HepG2 (cell line): ENCODE measurements around the gene SERHL2. TPM values are rescaled to one million over a fixed set of nuclear protein-coding genes. Genes with fewer than 3 reads are reported as not detected.

Experiments
- ADNP ChIP-seq: sonication (generic); formaldehyde crosslinking; IDR thresholded peaks from 2 replicates; pipeline ENCODE4 v1.4.0; 2020; ENCODE audit warnings: missing genetic modification reagents
- ARNTL ChIP-seq: sonication (generic); formaldehyde crosslinking; IDR thresholded peaks from 2 replicates; pipeline ENCODE4 v1.4.0; 2020; ENCODE audit warnings: mild to moderate bottlenecking, missing genetic modification reagents
- DBP ChIP-seq: sonication (generic); formaldehyde crosslinking; IDR thresholded peaks from 2 replicates; pipeline ENCODE4 v1.4.0; 2020; ENCODE audit warnings: missing genetic modification reagents; ENCODE audit errors: not compliant biosample characterization
- DR1 ChIP-seq: sonication (generic); formaldehyde crosslinking; IDR thresholded peaks from 2 replicates; pipeline ENCODE4 v1.8.0; 2021; ENCODE audit warnings: mild to moderate bottlenecking, missing genetic modification reagents, inconsistent platforms
- MEF2D ChIP-seq: sonication (generic); formaldehyde crosslinking; IDR thresholded peaks from 2 replicates; pipeline ENCODE4 v1.5.1; 2020; ENCODE audit warnings: mild to moderate bottlenecking, missing genetic modification reagents
- NFE2L2 ChIP-seq: fragments of 150-350 bp; IDR thresholded peaks from 2 replicates; pipeline ENCODE4 v1.6.1; 2014; ENCODE audit warnings: low read length
- RFXANK ChIP-seq: IDR thresholded peaks from 2 replicates; pipeline ENCODE4 v1.6.1; 2016
- SP140L ChIP-seq: sonication (generic); formaldehyde crosslinking; IDR thresholded peaks from 2 replicates; pipeline ENCODE4 v1.4.0; 2020; ENCODE audit warnings: missing genetic modification reagents, borderline replicate concordance
- TCF7 ChIP-seq: sonication (generic); IDR thresholded peaks from 2 replicates; pipeline ENCODE4 v1.6.1; 2016; ENCODE audit warnings: antibody characterized with exemption, low read depth
- TOE1 ChIP-seq: sonication (generic); formaldehyde crosslinking; IDR thresholded peaks from 2 replicates; pipeline ENCODE4 v1.4.0; 2020; ENCODE audit warnings: mild to moderate bottlenecking, missing genetic modification reagents
- ZBED4 ChIP-seq: sonication (generic); formaldehyde crosslinking; IDR thresholded peaks from 2 replicates; pipeline ENCODE4 v1.4.0; 2020; ENCODE audit warnings: missing genetic modification reagents, borderline replicate concordance
- ZIK1 ChIP-seq: sonication (generic); formaldehyde crosslinking; IDR thresholded peaks from 2 replicates; pipeline ENCODE4 v1.5.0; 2020; ENCODE audit warnings: mild to moderate bottlenecking, low read depth, missing genetic modification reagents, borderline replicate concordance
- ZNF121 ChIP-seq: sonication (generic); formaldehyde crosslinking; IDR thresholded peaks from 2 replicates; pipeline ENCODE4 v1.5.0; 2020; ENCODE audit warnings: mild to moderate bottlenecking, missing genetic modification reagents
- ZNF136 ChIP-seq: sonication (generic); formaldehyde crosslinking; IDR thresholded peaks from 2 replicates; pipeline ENCODE4 v1.8.1; 2022; ENCODE audit warnings: low read depth, mild to moderate bottlenecking, moderate library complexity, missing genetic modification reagents
- ZNF34 ChIP-seq: sonication (generic); formaldehyde crosslinking; IDR thresholded peaks from 2 replicates; pipeline ENCODE4 v1.4.0; 2020; ENCODE audit warnings: mild to moderate bottlenecking, missing genetic modification reagents, borderline replicate concordance
- ZNF383 ChIP-seq: sonication (generic); formaldehyde crosslinking; IDR thresholded peaks from 2 replicates; pipeline ENCODE4 v1.4.0; 2020; ENCODE audit warnings: missing genetic modification reagents, mild to moderate bottlenecking, borderline replicate concordance
- ZNF512 ChIP-seq: sonication (generic); formaldehyde crosslinking; IDR thresholded peaks from 2 replicates; pipeline ENCODE4 v1.4.0; 2020; ENCODE audit warnings: mild to moderate bottlenecking, missing genetic modification reagents
- ZNF546 ChIP-seq: sonication (generic); formaldehyde crosslinking; conservative IDR thresholded peaks from 2 replicates; pipeline ENCODE4 v1.8.1; 2023; ENCODE audit warnings: mild to moderate bottlenecking, missing genetic modification reagents
- ZNF639 ChIP-seq: conservative IDR thresholded peaks from 2 replicates; pipeline ENCODE4 v1.6.1; 2018; ENCODE audit warnings: missing genetic modification reagents
- ZNF691 ChIP-seq: sonication (generic); formaldehyde crosslinking; IDR thresholded peaks from 2 replicates; pipeline ENCODE4 v1.4.0; 2020; ENCODE audit warnings: missing genetic modification reagents, low read depth, mild to moderate bottlenecking, borderline replicate concordance
- ZNF747 ChIP-seq: sonication (generic); formaldehyde crosslinking; IDR thresholded peaks from 2 replicates; pipeline ENCODE4 v1.8.1; 2023; ENCODE audit warnings: missing genetic modification reagents, mild to moderate bottlenecking, borderline replicate concordance
- ZNF788 ChIP-seq: sonication (generic); formaldehyde crosslinking; IDR thresholded peaks from 2 replicates; pipeline ENCODE4 v1.5.0; 2020; ENCODE audit warnings: mild to moderate bottlenecking, missing genetic modification reagents, borderline replicate concordance
- ZSCAN25 ChIP-seq: sonication (generic); formaldehyde crosslinking; IDR thresholded peaks from 2 replicates; pipeline ENCODE4 v1.8.0; 2022; ENCODE audit warnings: mild to moderate bottlenecking, missing genetic modification reagents
- polyA plus RNA-seq, 8 experiments: library from polyadenylated mRNA; depleted of rRNA in 3 of 8; stranded (reverse) in 7 of 8; unstranded in 1 of 8; fragments of >200 nt; fragmentation: Illumina TruSeq in 4 of 8; extraction: Trizol in 4 of 8; gene quantifications; 2 replicates each; pipeline versions ENCODE4 v1.2.1 to v1.2.3, GENCODE V29; 2011 to 2016; ENCODE audit warnings: low read depth in 4 of 8, missing spikeins in 1 of 8, mixed read lengths in 1 of 8; ENCODE audit not compliant: insufficient read depth in 1 of 8
- total RNA-seq, 5 experiments: library from RNA; depleted of rRNA; stranded (reverse); fragments of >200 nt; fragmentation: Illumina TruSeq; extraction: Trizol; gene quantifications; 2 replicates each; pipeline ENCODE4 v1.2.3, GENCODE V29; 2016; ENCODE audit warnings: low read depth in 1 of 5

The SERHL2 gene
- total and polyA plus RNA-seq, 2 of the 13 experiments (the other 11 are each of a cell fraction or from before 2014, with no cell fraction given), result 1.0 to 1.8 TPM

GRCh38 chr22:42601879-42602465 lies 48.2 kb downstream of the SERHL2 start (continued):
- TF ChIP-seq ZNF512 (no peak), ZNF747 (CRISPR knock-in tag) (no peak), ZNF121 (CRISPR knock-in tag) (no peak), MEF2D (CRISPR knock-in tag) (peak; percentile 72; the same call in 1 of the 2 replicates), DBP (CRISPR knock-in tag) (no peak), ZNF136 (CRISPR knock-in tag) (no peak), ZNF691 (CRISPR knock-in tag) (no peak), ZSCAN25 (CRISPR knock-in tag) (peak; percentile 52; the same call in 1 of the 2 replicates), ADNP (no peak), TCF7 (no peak), ZBED4 (no peak; the same call in 1 of the 2 replicates), ARNTL (CRISPR knock-in tag) (no peak; the same call in 1 of the 2 replicates), NFE2L2 (no peak), ZNF383 (CRISPR knock-in tag) (no peak), SP140L (CRISPR knock-in tag) (no peak), RFXANK (CRISPR knock-in tag) (no peak), ZNF639 (CRISPR knock-in tag) (no peak), ZNF546 (no peak), ZIK1 (CRISPR knock-in tag) (no peak), TOE1 (no peak), DR1 (CRISPR knock-in tag) (no peak), ZNF788 (CRISPR knock-in tag) (peak; percentile 50; the same call in 1 of the 2 replicates), ZNF34 (CRISPR knock-in tag) (no peak)
